Activated CD8-positive, alpha-beta memory T cell treated with anti-CD3 and anti-CD28 coated beads, Interleukin-2, amount 10 ng/mL, durations not matched to agents 7 days and 5 days (primary cell): ENCODE results near the gene A3GALT2. TPM values are rescaled to one million over a fixed set of nuclear protein-coding genes. Genes with fewer than 3 reads are reported as not detected.

Experiments
- ATAC-seq: fragments of 150-1000 bp; cut with Tn5 transposase; one replicate; pipeline ENCODE4 v1.10.0; 2021; ENCODE audit warnings: moderate library complexity
- CTCF ChIA-PET: fragments of 350-600 bp; sonication (Branson Sonifier 250); formaldehyde crosslinking; loops from one replicate; lab custom pipeline; 2021; ENCODE audit warnings: antibody characterized with exemption; lab: Charles Lee
- DNase-seq: peaks from one replicate; pipeline ENCODE4 v3.0.0-alpha.2; 2020
- H3K27ac Mint-ChIP-seq: one replicate; pipeline ENCODE4 v1.8.0; 2021; ENCODE audit warnings: mild to moderate bottlenecking, mixed read lengths
- H3K27me3 Mint-ChIP-seq: one replicate; pipeline ENCODE4 v1.8.0; 2021; ENCODE audit warnings: mixed read lengths
- H3K36me3 Mint-ChIP-seq: one replicate; pipeline ENCODE4 v1.8.0; 2021; ENCODE audit warnings: mild to moderate bottlenecking, mixed read lengths
- H3K4me1 Mint-ChIP-seq: one replicate; pipeline ENCODE4 v1.8.0; 2021; ENCODE audit warnings: mixed read lengths
- H3K4me3 Mint-ChIP-seq: one replicate; pipeline ENCODE4 v1.8.0; 2021; ENCODE audit warnings: mild to moderate bottlenecking, moderate library complexity, mixed read lengths
- H3K9me3 Mint-ChIP-seq: one replicate; pipeline ENCODE4 v1.8.0; 2022; ENCODE audit warnings: low read depth, mixed read lengths
- total RNA-seq, 2 experiments: library from RNA; stranded (reverse); gene quantifications; one replicate each; pipeline ENCODE4 v1.2.3, GENCODE V29; 2021

The A3GALT2 gene
- total RNA-seq, 2 experiments from 2014 or later, result not detected

DNA sequence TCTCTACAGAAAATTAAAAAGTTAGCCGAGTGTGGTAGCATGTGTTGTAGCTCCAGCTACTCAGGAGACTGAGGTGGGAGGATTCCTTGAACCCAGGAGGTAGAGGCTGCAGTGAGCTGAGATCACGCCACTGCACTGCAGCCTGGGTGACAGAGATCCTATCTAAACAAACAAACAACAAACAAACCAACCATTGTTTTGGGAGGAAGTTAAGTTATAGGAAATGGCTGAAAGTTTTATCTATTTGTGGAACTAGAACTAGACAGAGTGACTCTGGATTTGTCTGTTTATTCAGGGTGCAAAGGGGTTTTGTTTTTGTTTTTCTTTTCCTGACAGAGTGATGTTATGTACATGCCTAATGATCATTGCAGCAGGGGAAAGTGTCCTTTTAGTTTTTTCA, 33.6 kb downstream of the A3GALT2 start:
- no peaks in the 10 kb centered on the region for H3K27me3 Mint-ChIP-seq
- H3K4me3 Mint-ChIP-seq, result no peak overlapping the region
- H3K9me3 Mint-ChIP-seq, result no peaks in the 10 kb centered on the region
- H3K4me1 Mint-ChIP-seq, result no peaks in the 10 kb centered on the region
- H3K27ac Mint-ChIP-seq, result no peak overlapping the region
- ATAC-seq, result no peak
- DNase-seq, result no peak
- peaks cover 10% of the 10 kb centered on the region for H3K36me3 Mint-ChIP-seq
- CTCF ChIA-PET, result no interaction called here

DNA sequence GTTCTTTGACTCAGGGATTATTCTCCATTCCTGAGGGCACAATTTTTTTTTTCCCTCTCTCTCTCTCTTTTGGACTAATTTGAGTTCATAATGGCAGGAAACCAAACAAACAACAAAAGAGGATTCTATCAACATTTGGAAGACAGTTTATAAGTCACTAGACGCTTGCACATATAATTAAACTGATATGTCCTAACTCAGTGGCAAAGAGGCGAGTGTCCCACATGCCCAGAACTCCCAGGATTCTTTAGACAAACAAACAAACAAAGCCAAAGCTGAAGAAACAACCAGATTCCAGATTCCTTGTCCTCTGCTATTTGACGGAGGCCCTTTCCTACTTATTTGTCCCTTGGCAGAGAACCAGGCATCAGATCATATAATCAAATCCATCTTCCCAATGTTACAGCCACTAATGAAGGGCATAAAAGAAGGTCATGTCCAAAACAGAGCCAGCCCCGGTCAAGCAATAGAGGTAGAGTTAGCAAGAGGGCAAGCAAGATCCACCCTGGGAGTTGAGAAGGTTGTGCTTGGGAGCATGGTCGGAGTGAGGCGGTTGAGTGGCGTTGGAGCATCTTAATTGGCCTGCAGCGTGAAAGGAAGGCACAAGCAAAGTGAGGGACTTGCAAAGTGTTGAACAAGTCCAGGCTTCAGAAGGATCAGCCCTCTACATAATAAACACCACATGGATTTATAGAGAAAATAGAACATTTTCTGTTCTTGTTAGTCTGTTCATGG, 34.3 kb downstream of the A3GALT2 start:
- peaks cover 15% of the 10 kb centered on the region for H3K36me3 Mint-ChIP-seq
- no peak for ATAC-seq
- no peaks in the 10 kb centered on the region for H3K4me1 Mint-ChIP-seq
- no peaks in the 10 kb centered on the region for H3K27me3 Mint-ChIP-seq
- no peak overlapping the region for H3K4me3 Mint-ChIP-seq
- no peak for DNase-seq
- CTCF ChIA-PET, result interaction anchor here (0.9 to 1.0 kb wide), 2 partner anchors 9 to 182 kb away, joined by 3 to 4 read pairs; no protein-coding TSS in a partner anchor
- H3K9me3 Mint-ChIP-seq, result no peaks in the 10 kb centered on the region
- H3K27ac Mint-ChIP-seq, result no peak overlapping the region

DNA sequence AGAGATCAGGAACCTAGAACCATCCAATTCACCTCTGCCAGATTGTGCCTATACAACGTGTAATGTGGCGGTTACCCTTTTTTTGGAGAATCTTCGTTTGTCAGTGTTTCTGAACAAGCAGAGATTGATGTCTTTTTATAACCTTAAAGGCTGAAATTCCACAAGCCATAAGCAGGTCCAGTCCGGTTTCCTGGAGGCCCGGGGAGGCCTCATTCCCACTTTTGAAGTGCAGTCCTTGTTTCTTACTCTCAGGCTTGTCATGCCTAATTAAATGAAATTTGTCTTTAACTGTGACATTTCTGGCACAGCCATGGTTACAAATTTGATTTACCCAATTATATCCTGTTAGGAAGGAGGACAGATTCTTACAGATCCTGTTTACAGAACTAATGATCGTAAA, 36.8 kb downstream of the A3GALT2 start:
- Mint-ChIP-seq H3K4me1 (no peaks in the 10 kb centered on the region), H3K27ac (no peak overlapping the region), H3K27me3 (no peaks in the 10 kb centered on the region), H3K36me3 (peaks cover 16% of the 10 kb centered on the region), H3K9me3 (no peaks in the 10 kb centered on the region), H3K4me3 (no peak overlapping the region)
- DNase-seq (no peak), ATAC-seq (no peak)
- CTCF ChIA-PET, result interaction anchor here (2.3 kb wide), 1 partner anchor 12 kb away, joined by 11 read pairs; no protein-coding TSS in a partner anchor

DNA sequence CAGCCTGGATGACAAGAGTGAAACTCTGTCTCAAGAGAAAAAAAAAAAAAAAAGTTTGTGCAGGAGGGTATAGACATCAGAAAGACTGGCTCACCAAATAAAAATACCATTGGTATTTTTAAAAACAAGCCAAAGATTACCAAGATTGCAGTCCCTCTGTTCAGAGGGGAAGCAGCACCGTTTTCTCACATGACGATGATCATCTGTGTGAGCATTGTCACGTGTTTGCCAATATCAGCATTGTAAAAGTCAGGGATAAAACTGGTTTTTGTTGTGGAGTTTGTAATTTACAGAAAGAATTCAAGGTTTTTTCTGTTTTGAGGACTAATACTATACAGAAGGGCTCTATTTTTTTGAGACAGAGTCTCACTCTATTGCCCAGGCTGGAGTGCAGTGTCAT, 38.1 kb downstream of the A3GALT2 start:
- Mint-ChIP-seq H3K27ac (no peak overlapping the region), H3K36me3 (peaks cover 16% of the 10 kb centered on the region), H3K27me3 (no peaks in the 10 kb centered on the region), H3K4me3 (no peak overlapping the region), H3K9me3 (no peaks in the 10 kb centered on the region), H3K4me1 (no peaks in the 10 kb centered on the region)
- ATAC-seq (no peak), DNase-seq (no peak)
- CTCF ChIA-PET, result interaction anchor here (1.5 to 2.3 kb wide), 2 partner anchors 13 kb away, joined by 9 to 11 read pairs; no protein-coding TSS in a partner anchor

DNA sequence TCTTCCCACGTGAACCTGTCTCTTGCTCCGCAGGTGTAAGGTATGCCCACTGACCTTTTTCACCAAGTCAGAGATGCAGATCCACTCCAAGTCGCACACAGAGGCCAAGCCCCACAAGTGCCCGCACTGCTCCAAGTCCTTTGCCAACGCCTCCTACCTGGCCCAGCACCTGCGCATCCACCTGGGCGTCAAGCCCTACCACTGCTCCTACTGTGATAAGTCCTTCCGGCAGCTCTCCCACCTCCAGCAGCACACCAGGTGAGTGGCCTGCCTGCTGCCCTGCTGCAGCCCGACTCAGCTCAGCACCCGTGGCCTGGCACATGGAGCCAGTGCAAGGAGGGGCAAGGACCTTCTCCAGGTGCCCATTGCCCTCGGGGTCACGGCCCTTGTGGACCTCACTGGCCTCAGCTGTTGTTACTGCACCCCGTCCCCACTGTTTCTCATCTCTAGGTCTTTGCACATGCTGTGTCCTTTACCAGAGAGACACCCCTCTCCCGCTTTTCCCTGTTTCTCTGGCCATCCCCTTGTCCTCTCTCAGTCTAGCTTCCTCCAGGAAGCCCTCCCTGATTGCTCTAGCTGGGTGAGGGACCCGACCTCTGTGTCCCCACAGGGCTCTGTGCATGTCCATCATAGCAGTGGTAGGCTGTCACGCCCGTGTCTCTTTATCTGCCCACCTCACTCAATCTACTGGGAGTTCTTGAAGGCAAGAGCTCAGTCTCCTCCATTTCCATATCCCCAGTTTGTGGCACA, 39.2 kb downstream of the A3GALT2 start:
- DNase-seq (no peak), ATAC-seq (no peak)
- peaks cover 16% of the 10 kb centered on the region for H3K36me3 Mint-ChIP-seq
- H3K27ac Mint-ChIP-seq, result no peak overlapping the region
- no peaks in the 10 kb centered on the region for H3K4me1 Mint-ChIP-seq
- no peaks in the 10 kb centered on the region for H3K27me3 Mint-ChIP-seq
- H3K9me3 Mint-ChIP-seq, result no peaks in the 10 kb centered on the region
- H3K4me3 Mint-ChIP-seq, result no peak overlapping the region
- CTCF ChIA-PET, result interaction anchor here (1.5 kb wide), 1 partner anchor 14 kb away, joined by 9 read pairs; no protein-coding TSS in a partner anchor

DNA sequence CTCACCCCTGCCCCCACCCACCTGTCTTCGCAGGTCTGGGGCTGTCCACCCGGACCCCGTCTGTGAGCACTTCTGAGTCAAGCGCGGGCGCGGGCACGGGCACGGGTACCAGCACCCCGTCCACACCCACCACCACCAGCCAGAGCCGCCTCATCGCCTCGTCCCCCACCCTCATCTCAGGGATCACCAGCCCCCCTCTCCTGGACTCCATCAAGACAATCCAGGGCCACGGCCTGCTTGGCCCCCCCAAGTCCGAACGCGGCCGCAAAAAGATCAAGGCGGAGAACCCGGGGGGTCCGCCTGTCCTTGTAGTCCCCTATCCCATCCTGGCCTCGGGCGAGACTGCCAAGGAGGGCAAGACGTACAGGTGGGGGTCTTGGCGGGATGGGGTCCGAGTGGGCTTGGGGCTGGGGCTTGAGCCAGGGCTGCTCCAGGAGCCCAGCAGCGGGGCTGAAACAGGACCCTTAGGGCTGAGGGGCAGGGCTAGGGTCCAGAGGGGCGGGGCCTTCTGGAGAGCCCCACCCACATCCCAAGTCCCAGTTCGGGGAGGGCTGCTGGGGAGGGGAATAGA, 40.7 kb downstream of the A3GALT2 start:
- H3K9me3 Mint-ChIP-seq, result no peaks in the 10 kb centered on the region
- H3K4me1 Mint-ChIP-seq, result no peaks in the 10 kb centered on the region
- DNase-seq (no peak), ATAC-seq (no peak)
- H3K4me3 Mint-ChIP-seq, result no peak overlapping the region
- no peak overlapping the region for H3K27ac Mint-ChIP-seq
- peaks cover 14% of the 10 kb centered on the region for H3K36me3 Mint-ChIP-seq
- H3K27me3 Mint-ChIP-seq, result no peaks in the 10 kb centered on the region
- CTCF ChIA-PET, result no interaction called here

DNA sequence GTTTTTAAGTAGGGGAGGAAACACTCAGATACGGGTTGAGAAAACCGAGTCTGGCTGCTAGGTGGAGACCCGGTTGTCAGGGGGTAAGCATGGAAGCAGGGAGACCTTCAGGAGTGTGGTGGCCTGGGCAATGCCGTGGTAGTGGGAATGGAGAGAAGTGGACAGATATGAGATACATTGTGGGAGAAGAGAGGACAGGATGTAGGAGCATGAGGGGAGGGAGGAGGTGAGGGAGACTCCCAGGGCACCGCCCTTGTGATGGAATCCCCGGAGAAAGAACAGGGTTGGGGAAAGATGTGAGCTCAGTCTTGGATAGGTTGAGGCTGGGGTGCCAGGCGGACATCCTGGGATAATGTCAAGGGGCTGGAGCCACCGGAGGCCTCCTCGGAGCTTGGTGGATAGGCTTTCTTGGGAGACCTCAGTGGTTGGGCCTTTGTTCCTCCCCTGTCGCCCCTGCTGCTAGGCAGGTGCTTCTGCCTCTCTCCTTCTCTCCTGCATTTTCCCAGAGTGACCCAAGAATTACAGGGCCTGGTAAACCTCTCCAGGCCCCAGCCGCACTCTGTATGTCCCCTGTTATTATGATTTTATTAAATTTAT, 43.3 kb downstream of the A3GALT2 start:
- no peaks in the 10 kb centered on the region for H3K9me3 Mint-ChIP-seq
- no peak overlapping the region for H3K4me3 Mint-ChIP-seq
- ATAC-seq (no peak), DNase-seq (no peak)
- no peaks in the 10 kb centered on the region for H3K27me3 Mint-ChIP-seq
- H3K36me3 Mint-ChIP-seq, result peaks cover 14% of the 10 kb centered on the region
- CTCF ChIA-PET, result interaction anchor here (1.4 to 2.2 kb wide), 2 partner anchors 17 to 18 kb away, joined by 3 to 12 read pairs; no protein-coding TSS in a partner anchor
- peaks cover 11% of the 10 kb centered on the region for H3K4me1 Mint-ChIP-seq
- H3K27ac Mint-ChIP-seq, result no peak overlapping the region

DNA sequence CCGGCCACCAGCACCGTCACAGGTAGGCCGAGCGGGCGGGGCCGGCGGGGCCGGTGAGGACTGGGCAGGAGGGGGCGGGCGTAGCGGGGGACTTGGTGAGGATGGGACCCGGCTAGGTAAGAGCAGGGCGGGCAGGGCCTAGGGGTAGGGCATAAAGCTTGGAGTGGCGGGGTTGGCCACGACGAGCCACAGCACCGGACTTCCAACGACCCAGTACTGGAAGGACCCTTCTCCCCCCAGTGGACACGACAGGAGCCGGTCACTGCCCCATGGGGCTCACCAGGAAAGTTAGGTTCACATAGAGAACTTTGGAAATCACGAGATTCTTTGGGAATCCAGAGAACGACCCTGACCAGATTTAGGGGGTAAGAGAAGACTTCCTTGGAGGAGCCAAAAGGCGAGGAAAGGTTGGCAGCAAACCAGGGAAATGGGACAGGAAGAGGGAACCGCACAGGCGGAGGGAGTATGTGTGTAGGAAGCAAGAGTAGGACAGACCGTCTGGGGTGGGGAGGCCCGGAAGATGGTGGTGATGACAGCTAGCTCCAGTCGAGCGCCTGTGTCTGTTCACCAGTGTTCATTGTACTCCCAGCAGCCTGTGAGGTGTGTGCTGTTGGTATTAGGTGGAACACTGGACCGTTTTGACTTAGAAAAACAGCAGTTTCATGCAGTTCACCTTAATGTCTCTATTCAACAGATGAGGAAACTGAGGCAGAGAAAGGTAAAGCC, 44.2 kb downstream of the A3GALT2 start:
- peaks cover 10% of the 10 kb centered on the region for H3K36me3 Mint-ChIP-seq
- DNase-seq (no peak), ATAC-seq (no peak)
- H3K4me1 Mint-ChIP-seq, result peaks cover 14% of the 10 kb centered on the region
- CTCF ChIA-PET, result interaction anchor here (1.4 kb wide), 1 partner anchor 17 kb away, joined by 3 read pairs; no protein-coding TSS in a partner anchor
- no peaks in the 10 kb centered on the region for H3K9me3 Mint-ChIP-seq
- no peaks in the 10 kb centered on the region for H3K27me3 Mint-ChIP-seq
- H3K4me3 Mint-ChIP-seq, result no peak overlapping the region
- no peak overlapping the region for H3K27ac Mint-ChIP-seq

DNA sequence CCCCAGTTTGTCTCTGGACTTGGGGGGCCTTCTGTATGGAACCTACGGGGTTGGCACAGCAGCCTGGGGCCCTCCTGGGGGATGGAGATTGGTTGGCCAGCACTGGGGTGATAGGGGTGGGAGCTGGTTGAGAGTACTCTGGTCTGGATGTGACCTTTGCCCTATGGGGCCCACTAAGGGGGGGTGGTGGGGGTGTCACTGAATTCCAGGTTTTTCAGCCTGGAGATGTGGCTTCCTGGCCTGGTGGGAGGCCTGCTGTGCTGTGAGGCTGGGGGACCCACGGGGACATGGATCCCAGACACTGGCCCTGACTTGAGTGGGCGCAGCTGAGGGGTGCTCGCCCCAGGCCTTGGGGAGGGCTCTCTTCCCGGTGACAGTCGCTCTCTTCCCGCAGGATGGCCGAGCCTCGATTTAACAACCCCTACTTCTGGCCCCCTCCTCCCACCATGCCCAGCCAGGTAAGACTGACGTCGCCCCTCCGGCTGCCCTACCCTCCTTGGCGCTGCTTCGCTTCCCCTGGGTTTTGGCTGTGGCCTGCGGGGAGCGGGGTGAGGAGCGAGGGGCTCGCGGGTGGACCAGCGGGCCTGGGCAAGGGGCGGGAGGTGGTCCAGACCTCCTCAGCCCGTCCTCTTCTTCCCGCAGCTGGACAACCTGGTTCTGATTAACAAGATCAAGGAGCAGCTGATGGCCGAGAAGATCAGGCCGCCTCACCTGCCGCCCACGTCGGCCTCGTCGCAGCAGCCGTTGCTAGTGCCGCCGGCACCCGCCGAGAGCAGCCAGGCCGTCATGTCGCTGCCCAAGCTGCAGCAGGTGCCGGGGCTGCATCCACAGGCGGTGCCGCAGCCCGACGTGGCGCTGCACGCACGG, 45.0 kb downstream of the A3GALT2 start:
- Mint-ChIP-seq H3K27me3 (no peaks in the 10 kb centered on the region), H3K36me3 (peaks cover 5% of the 10 kb centered on the region), H3K9me3 (no peaks in the 10 kb centered on the region), H3K4me1 (peaks cover 14% of the 10 kb centered on the region), H3K4me3 (no peak overlapping the region), H3K27ac (no peak overlapping the region)
- CTCF ChIA-PET, result interaction anchor here (4.9 kb wide), 1 partner anchor 20 kb away, joined by 19 read pairs; no protein-coding TSS in a partner anchor
- DNase-seq (no peak), ATAC-seq (no peak)

DNA sequence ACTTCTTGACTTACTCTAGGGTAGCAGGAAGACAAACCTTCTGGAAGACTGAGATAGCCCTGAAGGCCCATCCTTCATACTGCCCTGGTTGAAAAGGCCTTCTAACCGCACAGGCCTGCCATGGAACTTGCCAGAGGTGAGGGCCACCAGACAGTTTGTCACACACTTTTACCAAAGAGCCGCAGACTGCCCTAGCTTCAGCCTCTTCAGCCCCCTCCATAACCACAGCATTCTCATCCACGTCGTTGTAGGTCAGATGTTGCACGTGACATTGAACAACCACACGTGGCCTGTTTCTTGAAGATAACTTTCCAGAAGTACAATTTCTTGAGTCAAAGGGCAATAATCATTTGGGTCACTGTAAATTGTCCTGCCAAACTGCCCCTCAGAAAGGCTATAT, 45.7 kb downstream of the A3GALT2 start:
- Mint-ChIP-seq H3K4me1 (peaks cover 14% of the 10 kb centered on the region), H3K9me3 (no peaks in the 10 kb centered on the region), H3K4me3 (no peak overlapping the region), H3K27me3 (no peaks in the 10 kb centered on the region), H3K36me3 (peaks cover 3% of the 10 kb centered on the region), H3K27ac (no peak overlapping the region)
- no peak for ATAC-seq
- DNase-seq, result no peak
- CTCF ChIA-PET, result interaction anchor here (4.9 kb wide), 1 partner anchor 21 kb away, joined by 19 read pairs; no protein-coding TSS in a partner anchor

DNA sequence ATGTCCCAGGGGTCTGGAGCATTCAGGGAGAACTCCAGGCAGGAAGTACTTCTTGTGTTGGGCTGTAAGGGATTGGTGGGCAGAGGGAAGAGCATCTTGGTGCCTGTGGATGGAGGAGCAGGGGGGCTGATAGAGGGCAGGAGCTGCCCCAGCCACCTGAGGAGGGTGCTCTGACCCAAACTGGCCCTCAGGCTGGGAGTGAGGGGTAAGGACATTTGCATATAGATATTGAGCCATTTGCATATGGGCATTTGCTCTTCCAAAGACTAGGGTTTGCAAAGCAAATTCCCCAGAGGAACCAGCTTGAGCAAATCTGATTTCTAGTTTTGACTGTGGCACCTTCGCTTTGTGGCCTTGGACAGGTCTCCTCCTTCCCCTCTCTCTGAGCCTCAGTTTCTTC, 46.5 kb downstream of the A3GALT2 start:
- CTCF ChIA-PET, result interaction anchor here (4.9 kb wide), 1 partner anchor 22 kb away, joined by 19 read pairs; no protein-coding TSS in a partner anchor
- no peaks in the 10 kb centered on the region for H3K9me3 Mint-ChIP-seq
- no peak overlapping the region for H3K27ac Mint-ChIP-seq
- DNase-seq (no peak), ATAC-seq (no peak)
- H3K27me3 Mint-ChIP-seq, result no peaks in the 10 kb centered on the region
- H3K4me1 Mint-ChIP-seq, result peaks cover 14% of the 10 kb centered on the region
- no peak overlapping the region for H3K4me3 Mint-ChIP-seq
- peaks cover under 1% of the 10 kb centered on the region for H3K36me3 Mint-ChIP-seq

DNA sequence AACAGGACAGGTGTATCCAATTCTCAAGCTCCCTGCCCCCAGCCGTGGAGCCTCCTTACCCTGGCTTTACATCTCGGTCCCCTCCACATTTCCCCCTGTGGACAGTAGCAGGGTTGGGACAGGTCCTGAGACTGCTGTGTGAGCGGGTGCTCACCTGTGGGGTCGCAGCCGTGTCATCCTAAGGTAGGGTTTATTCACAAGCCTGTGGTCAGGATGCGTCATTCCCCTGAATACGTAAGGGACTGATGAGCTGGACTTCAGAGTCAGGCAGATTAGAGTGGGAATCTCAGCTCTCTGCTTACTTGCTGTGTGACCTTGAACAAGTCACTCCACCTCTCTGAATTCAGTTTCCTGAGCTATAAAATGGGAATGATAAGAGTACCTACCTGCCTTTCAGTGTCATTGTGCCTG, 46.9 kb downstream of the A3GALT2 start:
- no peaks in the 10 kb centered on the region for H3K27me3 Mint-ChIP-seq
- H3K27ac Mint-ChIP-seq, result no peak overlapping the region
- H3K4me1 Mint-ChIP-seq, result peaks cover 14% of the 10 kb centered on the region
- H3K36me3 Mint-ChIP-seq, result no peaks in the 10 kb centered on the region
- CTCF ChIA-PET, result interaction anchor here (1.5 to 4.9 kb wide), 2 partner anchors 22 to 108 kb away, joined by 4 to 19 read pairs; no protein-coding TSS in a partner anchor
- ATAC-seq (no peak), DNase-seq (no peak)
- H3K9me3 Mint-ChIP-seq, result no peaks in the 10 kb centered on the region
- H3K4me3 Mint-ChIP-seq, result no peak overlapping the region
